H1 (cell line): ENCODE measurements around the gene SYMPK. TPM values are rescaled to one million over a fixed set of nuclear protein-coding genes. Genes with fewer than 3 reads are reported as not detected.

Experiments used
- CTCF ChIA-PET: fragments of 300-600 bp; sonication (Branson Sonifier 250); formaldehyde crosslinking; loops from one replicate; lab custom pipeline; 2021; ENCODE audit not compliant: partially characterized antibody; lab: Charles Lee
- POLR2A ChIA-PET: fragments of 300-600 bp; sonication (Branson Sonifier 250); formaldehyde crosslinking; loops from one replicate; lab custom pipeline; 2021; ENCODE audit warnings: inconsistent platforms; ENCODE audit not compliant: partially characterized antibody; lab: Charles Lee
- DNase-seq, 2 experiments: peaks; one replicate each; pipeline versions ENCODE4 v3.0.0 to v3.0.0-alpha.2; 2010 to 2022; ENCODE audit warnings: low spot score in 2 of 2, low read depth in 1 of 2, mixed read lengths in 1 of 2
- FAIRE-seq: peaks from 2 replicates; lab custom pipeline; 2011; peaks lifted over from hg19 to GRCh38; lab: Jason Lieb, UNC
- H2AFZ ChIP-seq: 2 replicates; pipeline ENCODE4 v1.8.1; 2012; ENCODE audit warnings: low read length, inconsistent platforms
- H2AK5ac ChIP-seq: 2 replicates; pipeline ENCODE4 v1.6.1; 2013; ENCODE audit warnings: low read depth, low read length
- H2BK120ac ChIP-seq: replicated peaks from 2 replicates; pipeline ENCODE3; 2013; ENCODE audit warnings: low read depth, low read length, inconsistent platforms
- H2BK12ac ChIP-seq: 2 replicates; pipeline ENCODE4 v1.6.1; 2013; ENCODE audit warnings: low read depth, low read length
- H2BK15ac ChIP-seq: 2 replicates; pipeline ENCODE4 v1.6.1; 2013; ENCODE audit warnings: low read length
- H2BK20ac ChIP-seq: 2 replicates; pipeline ENCODE4 v1.6.1; 2013; ENCODE audit warnings: low read length
- H2BK5ac ChIP-seq: 2 replicates; pipeline ENCODE4 v1.6.1; 2013; ENCODE audit warnings: low read depth, low read length
- H3K14ac ChIP-seq: 2 replicates; pipeline ENCODE4 v1.6.1; 2013; ENCODE audit warnings: inconsistent platforms; ENCODE audit not compliant: insufficient read length
- H3K18ac ChIP-seq: 2 replicates; pipeline ENCODE4 v1.6.1; 2013; ENCODE audit warnings: low read length; ENCODE audit errors: extremely low read depth
- H3K23ac ChIP-seq: 2 replicates; pipeline ENCODE4 v1.6.1; 2013; ENCODE audit warnings: inconsistent platforms; ENCODE audit not compliant: insufficient read length
- H3K23me2 ChIP-seq: 2 replicates; pipeline ENCODE4 v1.6.1; 2013; ENCODE audit warnings: low read depth, low read length
- H3K27ac ChIP-seq: 2 replicates; pipeline ENCODE4 v1.6.1; 2011; ENCODE audit warnings: low read depth, low read length, inconsistent platforms
- H3K27me3 ChIP-seq, 4 experiments: replicated peaks in 1 of 4; 1 replicate in 1 of 4; 2 replicates in 3 of 4; pipeline versions ENCODE4 v1.6.1 to v1.8.1; 2011 to 2013; ENCODE audit warnings: low read length in 3 of 4, mild to moderate bottlenecking in 3 of 4, inconsistent platforms in 2 of 4, mixed read lengths in 2 of 4, moderate library complexity in 1 of 4; ENCODE audit not compliant: control insufficient read depth in 3 of 4, insufficient read depth in 3 of 4; ENCODE audit errors: extremely low read depth in 1 of 4
- H3K36me3 ChIP-seq, 4 experiments: 2 replicates each; pipeline versions ENCODE4 v1.6.1 to v1.8.1; 2011 to 2013; ENCODE audit warnings: mild to moderate bottlenecking in 4 of 4, low read length in 3 of 4, moderate library complexity in 2 of 4, control low read depth in 1 of 4, inconsistent platforms in 1 of 4; ENCODE audit not compliant: insufficient read depth in 4 of 4, control insufficient read depth in 2 of 4
- H3K4ac ChIP-seq: replicated peaks from 2 replicates; pipeline ENCODE3; 2013; ENCODE audit warnings: low read length, low read depth, mixed read lengths, inconsistent platforms; ENCODE audit not compliant: insufficient read length
- H3K4me1 ChIP-seq, 4 experiments: replicated peaks in 1 of 4; 1 replicate in 1 of 4; 2 replicates in 3 of 4; pipeline versions ENCODE4 v1.6.1 to v1.8.1; 2011 to 2013; ENCODE audit warnings: low read length in 3 of 4, inconsistent platforms in 2 of 4, mixed read lengths in 1 of 4; ENCODE audit not compliant: insufficient read depth in 4 of 4, control insufficient read depth in 3 of 4
- H3K4me2 ChIP-seq, 2 experiments: 2 replicates each; pipeline versions ENCODE4 v1.6.1 to v1.8.1; 2011 to 2013; ENCODE audit warnings: low read depth in 2 of 2, low read length in 2 of 2, control low read depth in 1 of 2, inconsistent platforms in 1 of 2, mild to moderate bottlenecking in 1 of 2; ENCODE audit not compliant: insufficient read depth in 1 of 2
- H3K4me3 ChIP-seq, 4 experiments: fragments of 200-600, 300-600 bp in 1 of 4; sonication (generic), shearing (Covaris generic), sonication (Bioruptor Twin) in 1 of 4; 2 replicates each; pipeline versions ENCODE4 v1.5.1 to v1.8.1; 2011 to 2016; ENCODE audit warnings: low read length in 4 of 4, low read depth in 3 of 4, control low read depth in 2 of 4, inconsistent platforms in 2 of 4, mild to moderate bottlenecking in 2 of 4, mixed read lengths in 1 of 4, moderate library complexity in 1 of 4; ENCODE audit not compliant: insufficient read depth in 2 of 4; ENCODE audit errors: extremely low read depth in 1 of 4
- H3K56ac ChIP-seq: replicated peaks from 2 replicates; pipeline ENCODE3; 2013; ENCODE audit warnings: low read depth, mild to moderate bottlenecking, mixed read lengths, low read length, inconsistent platforms; ENCODE audit not compliant: insufficient read length
- H3K79me1 ChIP-seq: 2 replicates; pipeline ENCODE4 v1.6.1; 2013; ENCODE audit warnings: low read depth, low read length, control low read depth
- H3K79me2 ChIP-seq, 2 experiments: 2 replicates each; pipeline versions ENCODE4 v1.6.1 to v1.8.1; 2012 to 2013; ENCODE audit warnings: low read length in 2 of 2, mild to moderate bottlenecking in 2 of 2, inconsistent platforms in 1 of 2; ENCODE audit not compliant: insufficient read depth in 2 of 2, control insufficient read depth in 1 of 2
- H3K9ac ChIP-seq, 4 experiments: replicated peaks in 1 of 4; 1 replicate in 1 of 4; 2 replicates in 3 of 4; pipeline versions ENCODE4 v1.6.1 to v1.8.1; 2011 to 2013; ENCODE audit warnings: low read depth in 3 of 4, low read length in 3 of 4, control low read depth in 2 of 4, mild to moderate bottlenecking in 2 of 4, moderate library complexity in 2 of 4, inconsistent platforms in 1 of 4; ENCODE audit errors: extremely low read depth in 1 of 4
- H3K9me3 ChIP-seq, 2 experiments: 2 replicates each; pipeline versions ENCODE4 v1.6.1 to v1.8.1; 2012 to 2013; ENCODE audit warnings: mild to moderate bottlenecking in 2 of 2, moderate library complexity in 2 of 2, control low read depth in 1 of 2, inconsistent platforms in 1 of 2, low read depth in 1 of 2, low read length in 1 of 2, mixed read lengths in 1 of 2; ENCODE audit not compliant: insufficient read depth in 2 of 2
- H4K20me1 ChIP-seq, 2 experiments: replicated peaks in 1 of 2; 2 replicates each; pipeline versions ENCODE3 to v1.8.1; 2011 to 2013; ENCODE audit warnings: inconsistent platforms in 2 of 2, low read length in 2 of 2, mild to moderate bottlenecking in 1 of 2; ENCODE audit not compliant: insufficient read depth in 2 of 2, control insufficient read depth in 1 of 2
- H4K5ac ChIP-seq: 2 replicates; pipeline ENCODE4 v1.6.1; 2013; ENCODE audit warnings: low read length, low read depth, mixed read lengths, inconsistent platforms; ENCODE audit not compliant: insufficient read length
- H4K8ac ChIP-seq: 2 replicates; pipeline ENCODE4 v1.8.0; 2013; ENCODE audit warnings: mild to moderate bottlenecking, moderate library complexity, low read length, inconsistent platforms; ENCODE audit not compliant: insufficient read depth; ENCODE audit errors: extremely low read depth
- H4K91ac ChIP-seq: replicated peaks from 2 replicates; pipeline ENCODE3; 2013; ENCODE audit warnings: low read length, mixed read lengths, inconsistent platforms; ENCODE audit not compliant: insufficient read length
- CBX8 ChIP-seq: fragments of 300-800, 300-1000 bp; sonication (generic); IDR thresholded peaks from 2 replicates; pipeline ENCODE4 v1.7.1; 2016; ENCODE audit warnings: low read depth, low read length, borderline replicate concordance
- CHD2 ChIP-seq: IDR thresholded peaks from 2 replicates; pipeline ENCODE4 v1.6.1; 2012; ENCODE audit warnings: low read length, improper control_type of control experiment
- EP300 ChIP-seq, 2 experiments: IDR thresholded peaks; 1 replicate in 1 of 2; 2 replicates in 1 of 2; pipeline ENCODE4 v1.6.1; 2011 to 2012; ENCODE audit warnings: low read depth in 2 of 2, low read length in 2 of 2, mild to moderate bottlenecking in 2 of 2, borderline replicate concordance in 1 of 2, inconsistent platforms in 1 of 2, moderate library complexity in 1 of 2
- GTF2F1 ChIP-seq: IDR thresholded peaks from 2 replicates; pipeline ENCODE4 v1.6.1; 2012; ENCODE audit warnings: low read depth, low read length, improper control_type of control experiment, borderline replicate concordance
- PHF8 ChIP-seq: fragments of 200-600 bp; sonication (generic); conservative IDR thresholded peaks from 2 replicates; pipeline ENCODE4 v1.7.1; 2012; ENCODE audit warnings: low read depth, mild to moderate bottlenecking, inconsistent platforms, low read length, moderate library complexity
- POLR2AphosphoS5 ChIP-seq: IDR thresholded peaks from 2 replicates; pipeline ENCODE4 v1.6.1; 2011; ENCODE audit warnings: low read depth, low read length
- SP4 ChIP-seq: IDR thresholded peaks from 2 replicates; pipeline ENCODE4 v1.6.1; 2012; ENCODE audit warnings: low read length, inconsistent platforms
- SUZ12 ChIP-seq: fragments of 200-600 bp; sonication (generic); IDR thresholded peaks from 2 replicates; pipeline ENCODE4 v1.6.1; 2012; ENCODE audit warnings: mild to moderate bottlenecking, inconsistent platforms, low read length, moderate library complexity, mixed read lengths
- TAF1 ChIP-seq: IDR thresholded peaks from 2 replicates; pipeline ENCODE4 v1.6.1; 2011; ENCODE audit warnings: mild to moderate bottlenecking, low read depth, low read length
- TBP ChIP-seq: IDR thresholded peaks from 2 replicates; pipeline ENCODE4 v1.6.1; 2011; ENCODE audit warnings: low read depth, low read length, improper control_type of control experiment
- USF2 ChIP-seq: IDR thresholded peaks from 2 replicates; pipeline ENCODE4 v1.6.1; 2011; ENCODE audit warnings: low read length, improper control_type of control experiment
- WGBS, 2 experiments: shearing (Covaris generic) in 1 of 2; methylation state at CpG; one replicate each; pipeline versions ENCODE4 v1.1.6 to v1.1.7; 2013 to 2015; ENCODE audit warnings: low lambda C conversion rate in 2 of 2, mixed read lengths in 2 of 2, inconsistent platforms in 1 of 2, low coverage in 1 of 2, missing lambda C conversion rate in 1 of 2; ENCODE audit not compliant: insufficient replicate concordance in 2 of 2, insufficient coverage in 1 of 2, insufficient read length in 1 of 2; ENCODE audit errors: extremely low coverage in 1 of 2, missing lambda C conversion rate in 1 of 2; 5-methylcytosine and 5-hydroxymethylcytosine counted together
- polyA plus RNA-seq, 7 experiments: library from polyadenylated mRNA; depleted of rRNA in 3 of 7; stranded (reverse) in 5 of 7; unstranded in 2 of 7; fragments of >200 nt in 5 of 7; fragments of 200-250 nt in 2 of 7; gene quantifications; 1 replicate in 5 of 7; 2 replicates in 1 of 7; 4 replicates in 1 of 7; pipeline versions ENCODE4 v1.2.1 to v1.2.3, GENCODE V29; 2011 to 2013; ENCODE audit warnings: missing spikeins in 2 of 7, mixed read lengths in 2 of 7
- total RNA-seq: library from RNA; stranded (reverse); fragmentation: NEBNext Ultra II Directional; extraction: Animal tissue kit (Norgen Biotek cat#: 25700); gene quantifications from 2 replicates; pipeline ENCODE4 v1.2.1, GENCODE V29; 2021

Gene SYMPK
- total and polyA plus RNA-seq, 2 of the 8 experiments (the other 6 are each of a cell fraction or from before 2014, with no cell fraction given) = 93.6 to 99.5 TPM

DNA sequence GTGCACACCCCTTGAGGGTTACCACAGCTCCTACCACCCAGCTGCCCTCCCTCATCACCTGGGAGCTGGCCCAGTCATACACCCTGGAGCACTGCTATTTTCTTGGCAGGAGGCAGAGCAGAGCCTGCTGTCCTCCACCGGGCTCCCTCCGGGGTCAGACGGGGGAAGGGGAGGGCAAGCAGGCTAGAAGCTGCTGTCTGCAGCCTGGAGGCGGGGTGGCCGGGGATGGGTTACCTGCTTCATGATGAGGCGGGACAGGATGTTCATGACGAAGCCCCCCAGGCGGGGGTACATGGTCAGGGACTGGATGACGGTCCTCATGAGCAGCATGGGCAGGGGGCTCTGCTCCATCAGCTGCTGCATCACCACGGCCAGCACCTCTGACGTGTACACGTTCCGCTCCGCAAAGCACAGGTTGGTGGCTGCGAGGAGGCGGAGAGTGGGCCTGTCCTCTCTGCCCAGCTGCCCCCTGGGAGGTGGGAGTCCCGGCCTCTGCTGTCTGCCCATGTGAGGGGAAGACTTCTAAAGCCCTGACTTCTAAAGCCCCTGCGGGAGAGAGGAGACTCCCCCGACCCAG, 45.1 kb downstream of the SYMPK start:
- Histone ChIP-seq H3K79me2 (no peaks in the 10 kb centered on the region), H3K4me2 (peak overlapping the region; percentile 1 to 18; a peak in 1 of 4 replicates), H3K4ac (peak overlapping the region; percentile 75), H3K56ac (no peak overlapping the region), H3K23me2 (peaks cover 16% of the 10 kb centered on the region), H2BK15ac (no peak overlapping the region), H3K23ac (no peak overlapping the region), H2AK5ac (no peak overlapping the region), H4K8ac (peak overlapping the region; percentile 73), H2AFZ (no peak overlapping the region), H4K20me1 (peaks cover 0 to 4% of the 10 kb centered on the region in 2 experiments), H4K91ac (peak overlapping the region; percentile 47), H2BK120ac (no peak overlapping the region), H3K18ac (no peak overlapping the region), H3K4me3 (no peak overlapping the region), H4K5ac (no peak overlapping the region), H3K9me3 (no peaks in the 10 kb centered on the region), H3K4me1 (peaks cover 0 to 23% (median 20%) of the 10 kb centered on the region in 4 experiments; a peak in 6 of 7 replicates), H3K14ac (no peak overlapping the region), H2BK20ac (peak overlapping the region; percentile 21; the same call in 1 of the 2 replicates), H2BK5ac (no peak overlapping the region; the same call in 1 of the 2 replicates), H3K79me1 (no peaks in the 10 kb centered on the region; the same call in 1 of the 2 replicates), H2BK12ac (no peak overlapping the region; the same call in 1 of the 2 replicates), H3K27ac (no peak overlapping the region), H3K9ac (no peak overlapping the region), H3K27me3 (no peaks in the 10 kb centered on the region), H3K36me3 (peaks cover 3 to 21% (median 12%) of the 10 kb centered on the region in 4 experiments; a peak in 6 of 8 replicates)
- FAIRE-seq (no peak), DNase-seq (peak in 1 of 2 experiments; percentile 79)
- ChIA-PET CTCF (interaction anchor here (0.6 to 8.8 kb wide), 23 partner anchors 10 to 659 kb away, joined by 3 to 107 read pairs (median 7); partner anchors contain the start of genes DMPK, DMWD, IRF2BP1 and MYPOP), POLR2A (interaction anchor here (1.1 to 12.6 kb wide), 19 partner anchors 8 to 126 kb away, joined by 3 to 175 read pairs (median 4); partner anchors contain the start of genes DMPK, FOXA3, IRF2BP1 and SIX5)
- WGBS, 2 experiments = 80% methylated on average over 13 of the region's 19 CpGs; no CpG with 5 or more reads in 1 of the 2 experiments
- no peak for TF ChIP-seq GTF2F1
- no peak for TF ChIP-seq POLR2AphosphoS5
- no peak for TF ChIP-seq TBP
- TF ChIP-seq EP300 (IDR thresholded peaks at IDR 0.05; ENCODE audit: borderline replicate concordance in 1 of 2, low read depth in 2 of 2, low read length in 2 of 2) = no peak
- TF ChIP-seq TAF1 = no peak
- TF ChIP-seq CBX8 = no peak
- no peak for TF ChIP-seq SUZ12
- TF ChIP-seq PHF8 = no peak
- TF ChIP-seq SP4 = no peak
- no peak for TF ChIP-seq USF2
- TF ChIP-seq CHD2 = no peak
